Transverse colon (tissue), 4 donors: Measurements from ENCODE around the gene CD6. TPM values are rescaled to one million over a fixed set of nuclear protein-coding genes. Genes with fewer than 3 reads are reported as not detected.

Experiments
- DNase-seq: peaks from one replicate; pipeline ENCODE4 v3.0.0-alpha.2; 2019
- H3K27ac ChIP-seq, 4 donors: fragments of 200-600 bp; sonication (generic); 2 replicates each; pipeline ENCODE4 v1.5.1; 2016 to 2018; ENCODE audit warnings: inconsistent platforms in 4 of 4
- H3K27me3 ChIP-seq: fragments of 200-600 bp; sonication (generic); 2 replicates; pipeline ENCODE4 v1.5.1; 2017; ENCODE audit warnings: inconsistent platforms
- H3K36me3 ChIP-seq, 4 donors: fragments of 200-600 bp; sonication (generic); 2 replicates each; pipeline ENCODE4 v1.5.1; 2017 to 2019; ENCODE audit warnings: inconsistent platforms in 4 of 4
- H3K4me1 ChIP-seq, 4 donors: fragments of 200-600 bp; sonication (generic); 2 replicates each; pipeline ENCODE4 v1.5.1; 2017 to 2020; ENCODE audit warnings: inconsistent platforms in 4 of 4
- H3K4me3 ChIP-seq, 4 donors: fragments of 200-600 bp; sonication (generic); 1 replicate in 1 of 4; 2 replicates in 3 of 4; pipeline versions ENCODE4 v1.5.1 to v1.6.1; 2017 to 2019; ENCODE audit warnings: inconsistent platforms in 4 of 4
- H3K9me3 ChIP-seq, 2 donors: fragments of 200-600 bp; sonication (generic); 2 replicates each; pipeline ENCODE4 v1.5.1; 2017 to 2019; ENCODE audit warnings: inconsistent platforms in 2 of 2
- EP300 ChIP-seq: sonication (generic); formaldehyde crosslinking; IDR thresholded peaks from one replicate; pipeline ENCODE4 v1.6.1; 2017; ENCODE audit warnings: antibody characterized with exemption, low read depth
- POLR2A ChIP-seq: fragments of 450-650 bp; IDR thresholded peaks from one replicate; pipeline ENCODE4 v1.6.1; 2016; ENCODE audit warnings: antibody characterized with exemption, mild to moderate bottlenecking, moderate library complexity
- POLR2AphosphoS5 ChIP-seq, 3 donors: sonication (generic); formaldehyde crosslinking; IDR thresholded peaks; one replicate each; pipeline ENCODE4 v1.6.1; 2016; ENCODE audit warnings: antibody characterized with exemption in 3 of 3
- WGBS, 2 donors: methylation state at CpG; one replicate each; pipeline ENCODE4 v1.1.5; 2018; ENCODE audit warnings: low coverage in 1 of 2; 5-methylcytosine and 5-hydroxymethylcytosine counted together
- in situ Hi-C, 4 donors: fragments of 200-750 bp; cut with MboI; loops; one replicate each; pipeline versions ENCODE4 v1.15.0 to v1.15.1; 2017; ENCODE audit warnings: low sequenced_read_pairs in 3 of 4, low pct_ligation_motif_present in 1 of 4, low pct_unique_long_range_greater_than_20kb in 1 of 4
- intact Hi-C: fragments of 100-400 bp; cut with DNase I; formaldehyde crosslinking; loops from one replicate; pipeline ENCODE4 v1.15.1; 2023; ENCODE audit warnings: low total_unique reads
- total RNA-seq, 4 donors: library from RNA; depleted of rRNA; stranded (reverse); fragments of >200 nt; gene quantifications; one replicate each; pipeline ENCODE4 v1.1.0, GENCODE V29; 2016
- TF ChIP-seq, protein P1 (sequence below), 5 experiments: fragments of 200-600 bp in 3 of 5; fragments of 450-650 bp in 2 of 5; sonication (generic) in 3 of 5; IDR thresholded peaks; 1 replicate in 2 of 5; 2 replicates in 3 of 5; pipeline ENCODE4 v1.5.1; 2016 to 2017; ENCODE audit warnings: antibody characterized with exemption in 5 of 5, inconsistent platforms in 3 of 5, mild to moderate bottlenecking in 2 of 5, moderate library complexity in 1 of 5

Gene CD6
- total RNA-seq, 4 donors from 2014 or later = 1.9 to 4.3 (median 3.0) TPM; not detected in 1

DNA sequence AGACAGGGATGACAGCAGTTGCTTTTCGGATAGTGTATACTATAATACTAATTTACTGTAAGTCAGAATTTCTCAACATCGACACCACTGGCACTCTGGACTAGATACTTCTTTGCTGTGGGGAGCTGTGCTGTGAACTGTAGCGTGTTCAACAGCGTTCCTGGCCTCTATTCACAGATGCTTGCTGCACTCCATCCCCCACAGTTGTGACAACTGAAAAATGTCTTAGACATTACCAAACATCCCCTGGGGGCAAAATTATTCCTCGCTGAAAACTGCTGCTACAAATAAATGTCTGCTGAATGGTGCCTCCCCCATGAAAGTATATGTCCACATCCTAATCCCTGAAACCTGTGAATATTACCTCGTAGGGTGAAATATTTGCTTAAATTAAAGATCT, 12.0 kb upstream of the CD6 start:
- TF ChIP-seq EP300 (no peak), POLR2A (no peak), POLR2AphosphoS5 (IDR thresholded peaks at IDR 0.05) (no peak)
- TF ChIP-seq, protein P1, sequence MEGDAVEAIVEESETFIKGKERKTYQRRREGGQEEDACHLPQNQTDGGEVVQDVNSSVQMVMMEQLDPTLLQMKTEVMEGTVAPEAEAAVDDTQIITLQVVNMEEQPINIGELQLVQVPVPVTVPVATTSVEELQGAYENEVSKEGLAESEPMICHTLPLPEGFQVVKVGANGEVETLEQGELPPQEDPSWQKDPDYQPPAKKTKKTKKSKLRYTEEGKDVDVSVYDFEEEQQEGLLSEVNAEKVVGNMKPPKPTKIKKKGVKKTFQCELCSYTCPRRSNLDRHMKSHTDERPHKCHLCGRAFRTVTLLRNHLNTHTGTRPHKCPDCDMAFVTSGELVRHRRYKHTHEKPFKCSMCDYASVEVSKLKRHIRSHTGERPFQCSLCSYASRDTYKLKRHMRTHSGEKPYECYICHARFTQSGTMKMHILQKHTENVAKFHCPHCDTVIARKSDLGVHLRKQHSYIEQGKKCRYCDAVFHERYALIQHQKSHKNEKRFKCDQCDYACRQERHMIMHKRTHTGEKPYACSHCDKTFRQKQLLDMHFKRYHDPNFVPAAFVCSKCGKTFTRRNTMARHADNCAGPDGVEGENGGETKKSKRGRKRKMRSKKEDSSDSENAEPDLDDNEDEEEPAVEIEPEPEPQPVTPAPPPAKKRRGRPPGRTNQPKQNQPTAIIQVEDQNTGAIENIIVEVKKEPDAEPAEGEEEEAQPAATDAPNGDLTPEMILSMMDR (IDR thresholded peaks at IDR 0.05) = no peak
- Histone ChIP-seq H3K9me3 (no peaks in the 10 kb centered on the region), H3K36me3 (no peaks in the 10 kb centered on the region), H3K27ac (no peak overlapping the region), H3K4me1 (no peaks in the 10 kb centered on the region), H3K27me3 (no peaks in the 10 kb centered on the region), H3K4me3 (no peak overlapping the region)
- DNase-seq = no peak
- in situ Hi-C loops (no loop called here), intact Hi-C loops (no loop called here)
- WGBS, 2 donors = 64 to 82% methylated on average over 6 of the region's 6 CpGs

DNA sequence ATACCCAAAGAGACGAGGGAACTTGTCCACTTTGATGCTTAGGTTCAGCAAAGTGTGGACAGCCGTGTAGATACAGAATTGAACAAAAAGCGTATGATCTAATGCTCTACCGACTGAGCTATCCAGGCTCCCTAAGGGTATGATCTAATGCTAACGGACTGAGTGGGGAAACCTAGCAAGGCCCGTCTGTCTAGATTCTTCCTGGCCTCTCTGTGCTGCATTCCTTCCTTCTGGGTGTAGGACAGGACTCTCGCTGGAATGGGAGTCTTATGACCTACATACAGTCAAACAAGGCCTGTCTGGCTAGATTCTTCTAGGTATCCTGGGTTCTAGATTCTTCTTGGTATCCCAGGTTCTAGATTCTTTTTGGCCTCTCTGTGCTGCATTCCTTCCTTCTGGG, 11.1 kb upstream of the CD6 start:
- no peak overlapping the region for H3K27ac ChIP-seq
- DNase-seq = no peak
- H3K4me3 ChIP-seq = no peak overlapping the region
- TF ChIP-seq EP300 (no peak), POLR2AphosphoS5 (IDR thresholded peaks at IDR 0.05) (no peak), POLR2A (no peak)
- TF ChIP-seq, protein P1 (IDR thresholded peaks at IDR 0.05) = no peak
- 85 to 95% methylated on average over 7 of the region's 7 CpGs for WGBS, 2 donors
- H3K36me3 ChIP-seq = no peaks in the 10 kb centered on the region
- no peaks in the 10 kb centered on the region for H3K9me3 ChIP-seq
- H3K4me1 ChIP-seq = no peaks in the 10 kb centered on the region
- intact Hi-C loops = no loop called here
- no peaks in the 10 kb centered on the region for H3K27me3 ChIP-seq
- in situ Hi-C loops = loop anchor here in 1 of 4 donors (10.0 kb wide), 1 partner anchor 164 kb away; no protein-coding TSS in a partner anchor

DNA sequence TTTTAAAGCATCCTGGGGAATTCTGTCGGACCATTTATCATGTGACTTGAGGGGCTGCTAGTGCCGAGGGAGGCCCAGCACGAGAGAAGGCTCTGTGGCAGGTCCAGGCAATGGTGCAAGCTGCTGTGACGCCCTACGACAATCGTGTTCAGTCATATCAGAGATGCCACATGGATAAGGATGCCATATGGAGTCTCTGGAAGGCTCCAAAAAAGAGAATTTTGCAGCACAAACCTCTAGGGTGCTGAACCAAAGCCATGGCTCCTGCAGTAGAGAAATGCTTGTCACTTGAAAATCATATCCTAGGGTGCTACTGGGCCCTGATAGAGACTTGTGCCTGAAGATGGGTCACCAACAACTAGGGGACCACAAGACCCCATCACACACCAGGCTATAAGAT, 6.7 kb upstream of the CD6 start:
- TF ChIP-seq, protein P1 (IDR thresholded peaks at IDR 0.05) = no peak
- TF ChIP-seq POLR2A (no peak), POLR2AphosphoS5 (IDR thresholded peaks at IDR 0.05) (no peak), EP300 (no peak)
- 83% methylated on average over 6 of the region's 6 CpGs; no CpG with 5 or more reads in 1 of the 2 donors for WGBS, 2 donors
- Histone ChIP-seq H3K27ac (no peak overlapping the region), H3K27me3 (no peaks in the 10 kb centered on the region), H3K4me3 (no peak overlapping the region), H3K4me1 (no peaks in the 10 kb centered on the region), H3K9me3 (no peaks in the 10 kb centered on the region), H3K36me3 (no peaks in the 10 kb centered on the region)
- in situ Hi-C loops = loop anchor here in 1 of 4 donors (10.0 kb wide), 1 partner anchor 160 kb away; no protein-coding TSS in a partner anchor
- DNase-seq = no peak
- intact Hi-C loops = no loop called here

DNA sequence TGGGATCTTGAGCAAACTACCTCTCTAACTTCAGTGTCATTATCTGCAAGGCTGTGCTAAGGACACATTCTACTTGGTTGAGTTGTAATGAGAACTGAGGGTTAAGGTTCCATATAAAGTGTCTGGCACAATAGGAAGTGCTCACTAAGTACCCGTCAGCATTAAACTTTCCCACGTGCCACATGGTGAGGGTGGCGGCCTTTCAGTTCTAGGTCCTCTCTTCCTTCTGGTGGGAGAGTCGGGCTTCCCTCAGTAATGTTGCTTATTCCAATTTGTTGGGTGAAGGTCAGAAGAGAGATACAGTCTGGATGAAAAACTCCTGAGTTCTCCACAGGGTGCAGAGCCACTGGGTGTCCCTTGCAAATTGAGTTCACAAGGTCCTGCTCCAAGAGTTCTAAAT, 4.6 kb upstream of the CD6 start:
- H3K36me3 ChIP-seq = no peaks in the 10 kb centered on the region
- no peaks in the 10 kb centered on the region for H3K4me1 ChIP-seq
- peaks cover 3% of the 10 kb centered on the region for H3K27me3 ChIP-seq
- TF ChIP-seq, protein P1 (IDR thresholded peaks at IDR 0.05) = no peak
- no peak for TF ChIP-seq POLR2A
- no peak for TF ChIP-seq POLR2AphosphoS5 (IDR thresholded peaks at IDR 0.05)
- no peak for TF ChIP-seq EP300
- intact Hi-C loops = no loop called here
- H3K9me3 ChIP-seq = no peaks in the 10 kb centered on the region
- 72% methylated on average over 4 of the region's 4 CpGs; no CpG with 5 or more reads in 1 of the 2 donors for WGBS, 2 donors
- DNase-seq = no peak
- H3K4me3 ChIP-seq = no peak overlapping the region
- no peak overlapping the region for H3K27ac ChIP-seq
- in situ Hi-C loops = loop anchor here in 1 of 4 donors (10.0 kb wide), 1 partner anchor 158 kb away; no protein-coding TSS in a partner anchor
